Keratinocyte (primary cell): ENCODE results near the gene DEPDC1B. TPM values are rescaled to one million over a fixed set of nuclear protein-coding genes. Genes with fewer than 3 reads are reported as not detected.

Experiments used
- DNase-seq: peaks from one replicate; pipeline ENCODE4 v3.0.0-alpha.2; 2011; ENCODE audit warnings: low read depth, missing footprints, low spot score
- FAIRE-seq: peaks from 2 replicates; lab custom pipeline; 2011; peaks lifted over from hg19 to GRCh38; lab: Jason Lieb, UNC
- H2AFZ ChIP-seq: 2 replicates; pipeline ENCODE4 v1.6.0; 2012; ENCODE audit warnings: low read length, control low read depth, inconsistent platforms; ENCODE audit not compliant: control insufficient read depth
- H3K27ac ChIP-seq: 2 replicates; pipeline ENCODE4 v1.5.1; 2011; ENCODE audit warnings: low read length; ENCODE audit not compliant: control insufficient read depth, insufficient read depth
- H3K27me3 ChIP-seq: 3 replicates; pipeline ENCODE4 v1.6.0; 2011; ENCODE audit warnings: low read length; ENCODE audit not compliant: control insufficient read depth, insufficient read depth; ENCODE audit errors: extremely low read depth
- H3K36me3 ChIP-seq, 2 experiments: 2 replicates in 1 of 2; 3 replicates in 1 of 2; pipeline ENCODE4 v1.5.1; 2011; ENCODE audit warnings: low read length in 2 of 2, mild to moderate bottlenecking in 1 of 2; ENCODE audit not compliant: control insufficient read depth in 2 of 2, insufficient read depth in 2 of 2; ENCODE audit errors: extremely low read depth in 1 of 2
- H3K4me1 ChIP-seq: 3 replicates; pipeline ENCODE4 v1.5.1; 2011; ENCODE audit warnings: low read length; ENCODE audit not compliant: control insufficient read depth, insufficient read depth; ENCODE audit errors: extremely low read depth
- H3K4me2 ChIP-seq: 3 replicates; pipeline ENCODE4 v1.6.0; 2011; ENCODE audit warnings: low read depth, low read length; ENCODE audit not compliant: control insufficient read depth, insufficient read depth; ENCODE audit errors: extremely low read depth
- H3K4me3 ChIP-seq, 3 experiments: fragments of 200-600 bp in 1 of 3; sonication (generic) in 1 of 3; 2 replicates in 2 of 3; 3 replicates in 1 of 3; pipeline ENCODE4 v1.5.1; 2011 to 2016; ENCODE audit warnings: low read length in 3 of 3, mild to moderate bottlenecking in 3 of 3, control low read depth in 2 of 3, inconsistent platforms in 1 of 3, low read depth in 1 of 3, mixed read lengths in 1 of 3, mixed run types in 1 of 3, moderate library complexity in 1 of 3; ENCODE audit not compliant: control insufficient read depth in 2 of 3, insufficient read depth in 2 of 3; ENCODE audit errors: extremely low read depth in 1 of 3
- H3K79me2 ChIP-seq: 2 replicates; pipeline ENCODE4 v1.6.0; 2012; ENCODE audit warnings: low read length; ENCODE audit not compliant: control insufficient read depth, insufficient read depth
- H3K9ac ChIP-seq: 3 replicates; pipeline ENCODE4 v1.6.0; 2011; ENCODE audit warnings: low read length; ENCODE audit not compliant: control insufficient read depth, insufficient read depth; ENCODE audit errors: extremely low read depth
- H3K9me1 ChIP-seq: 3 replicates; pipeline ENCODE4 v1.6.0; 2011; ENCODE audit warnings: low read length; ENCODE audit not compliant: control insufficient read depth, insufficient read depth; ENCODE audit errors: extremely low read depth
- H3K9me3 ChIP-seq: 2 replicates; pipeline ENCODE4 v1.5.1; 2012; ENCODE audit warnings: low read depth, low read length; ENCODE audit not compliant: control insufficient read depth
- H4K20me1 ChIP-seq: 3 replicates; pipeline ENCODE4 v1.6.0; 2011; ENCODE audit warnings: low read length; ENCODE audit not compliant: control insufficient read depth, insufficient read depth; ENCODE audit errors: extremely low read depth
- EZH2 ChIP-seq: IDR thresholded peaks from one replicate; pipeline ENCODE4 v1.6.1; 2012; ENCODE audit warnings: inconsistent platforms, mild to moderate bottlenecking, low read length, moderate library complexity
- dilution Hi-C: fragments of 300-500 bp; cut with MboI; formaldehyde crosslinking; loops from one replicate; pipeline ENCODE4 v1.7.0; 2020; ENCODE audit warnings: low sequenced_read_pairs; ENCODE audit not compliant: extremely low pct_ligation_motif_present
- polyA plus RNA-seq, 5 experiments: library from polyadenylated mRNA; depleted of rRNA in 3 of 5; stranded (reverse) in 3 of 5; stranded (forward) in 1 of 5; unstranded in 1 of 5; fragments of >200 nt; gene quantifications; 1 replicate in 1 of 5; 2 replicates in 3 of 5; 3 replicates in 1 of 5; pipeline versions ENCODE4 v1.2.1 to v1.2.3, GENCODE V29; 2011 to 2012; ENCODE audit warnings: missing spikeins in 2 of 5, low read depth in 1 of 5, low replicate concordance in 1 of 5
- TF ChIP-seq, protein P1 (sequence below), 3 experiments: IDR thresholded peaks in 1 of 3; conservative IDR thresholded peaks in 1 of 3; optimal IDR thresholded peaks in 1 of 3; 2 replicates in 2 of 3; 3 replicates in 1 of 3; pipeline versions ENCODE3 to v1.5.1; 2011; ENCODE audit warnings: low read length in 3 of 3, mild to moderate bottlenecking in 3 of 3, moderate library complexity in 2 of 3, control low read depth in 1 of 3, inconsistent platforms in 1 of 3; ENCODE audit not compliant: insufficient read depth in 2 of 3; ENCODE audit errors: extremely low read depth in 1 of 3

DEPDC1B gene
- polyA plus RNA-seq, 1 donor (not counting 4 experiments of a cell fraction or from before 2014, with no cell fraction given) = 19.5 TPM

DNA sequence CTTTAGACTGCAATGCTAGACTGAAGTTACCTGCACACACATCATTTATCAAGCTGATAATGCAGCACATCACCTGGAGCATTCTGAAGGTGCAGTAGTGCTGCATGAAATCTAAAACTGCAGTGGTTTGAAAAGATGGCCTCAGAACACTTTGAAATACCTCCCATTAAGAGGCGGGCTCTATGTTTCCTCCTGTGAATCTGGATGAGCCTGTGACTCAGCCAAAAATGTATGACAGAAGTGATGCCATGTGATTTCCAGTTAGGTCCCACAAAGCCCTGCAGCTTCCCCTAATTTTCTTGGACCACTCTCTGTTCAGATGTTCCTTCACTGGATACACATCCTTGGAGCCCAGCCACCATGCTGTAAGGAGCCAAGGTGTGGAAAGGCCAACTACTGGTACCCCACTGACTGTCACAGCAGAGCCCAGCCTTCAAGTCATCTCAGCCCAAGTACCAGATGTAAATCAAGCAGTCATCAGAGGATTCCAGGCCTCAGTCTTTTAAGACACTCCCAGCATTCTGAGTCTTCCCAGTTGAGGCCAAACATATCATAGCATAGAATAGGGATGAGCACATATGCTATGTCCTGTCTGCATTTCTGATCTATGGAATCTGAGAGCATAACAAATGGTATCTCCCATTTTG, 27.2 kb upstream of the DEPDC1B start:
- Histone ChIP-seq H3K4me2 (no peak overlapping the region), H3K4me3 (no peak overlapping the region), H3K36me3 (no peaks in the 10 kb centered on the region), H3K27me3 (no peaks in the 10 kb centered on the region), H3K27ac (no peak overlapping the region), H2AFZ (no peak overlapping the region), H4K20me1 (no peaks in the 10 kb centered on the region), H3K9me1 (no peaks in the 10 kb centered on the region), H3K9ac (no peak overlapping the region), H3K9me3 (no peaks in the 10 kb centered on the region), H3K4me1 (no peaks in the 10 kb centered on the region), H3K79me2 (no peaks in the 10 kb centered on the region)
- dilution Hi-C loops = no loop called here
- no peak for TF ChIP-seq EZH2
- TF ChIP-seq, protein P1, sequence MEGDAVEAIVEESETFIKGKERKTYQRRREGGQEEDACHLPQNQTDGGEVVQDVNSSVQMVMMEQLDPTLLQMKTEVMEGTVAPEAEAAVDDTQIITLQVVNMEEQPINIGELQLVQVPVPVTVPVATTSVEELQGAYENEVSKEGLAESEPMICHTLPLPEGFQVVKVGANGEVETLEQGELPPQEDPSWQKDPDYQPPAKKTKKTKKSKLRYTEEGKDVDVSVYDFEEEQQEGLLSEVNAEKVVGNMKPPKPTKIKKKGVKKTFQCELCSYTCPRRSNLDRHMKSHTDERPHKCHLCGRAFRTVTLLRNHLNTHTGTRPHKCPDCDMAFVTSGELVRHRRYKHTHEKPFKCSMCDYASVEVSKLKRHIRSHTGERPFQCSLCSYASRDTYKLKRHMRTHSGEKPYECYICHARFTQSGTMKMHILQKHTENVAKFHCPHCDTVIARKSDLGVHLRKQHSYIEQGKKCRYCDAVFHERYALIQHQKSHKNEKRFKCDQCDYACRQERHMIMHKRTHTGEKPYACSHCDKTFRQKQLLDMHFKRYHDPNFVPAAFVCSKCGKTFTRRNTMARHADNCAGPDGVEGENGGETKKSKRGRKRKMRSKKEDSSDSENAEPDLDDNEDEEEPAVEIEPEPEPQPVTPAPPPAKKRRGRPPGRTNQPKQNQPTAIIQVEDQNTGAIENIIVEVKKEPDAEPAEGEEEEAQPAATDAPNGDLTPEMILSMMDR (optimal IDR thresholded peaks at IDR 0.05 in 1 of 3, IDR thresholded peaks at IDR 0.05 in 1 of 3, conservative IDR thresholded peaks at IDR 0.05 in 1 of 3; ENCODE audit: extremely low read depth in 1 of 3, insufficient read depth in 2 of 3, low read length in 3 of 3) = no peak
- DNase-seq (no peak), FAIRE-seq (no peak)

DNA sequence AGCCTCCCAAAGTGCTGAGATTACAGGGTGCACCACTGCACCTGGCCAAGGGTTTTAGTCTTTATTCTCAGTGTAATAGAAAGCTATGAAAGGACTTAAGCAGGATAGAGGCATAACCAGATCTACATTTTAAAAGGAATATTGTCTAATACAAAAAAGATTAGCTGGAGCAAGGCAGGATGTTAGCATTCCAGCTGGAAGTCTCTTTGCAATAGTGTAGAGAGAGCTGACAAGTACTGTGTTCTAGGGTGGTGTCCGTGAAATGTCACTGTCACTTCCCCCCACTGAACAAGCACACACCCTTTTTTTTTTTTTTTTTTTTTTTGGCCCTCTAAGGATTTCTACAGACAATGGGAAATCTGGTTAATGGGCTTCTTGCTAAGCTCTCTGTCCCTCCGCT, 24.2 kb upstream of the DEPDC1B start:
- dilution Hi-C loops = no loop called here
- no peak for FAIRE-seq
- no peaks in the 10 kb centered on the region for H4K20me1 ChIP-seq
- H3K9ac ChIP-seq = no peak overlapping the region
- H3K79me2 ChIP-seq = no peaks in the 10 kb centered on the region
- no peaks in the 10 kb centered on the region for H3K4me1 ChIP-seq
- H3K9me3 ChIP-seq = no peaks in the 10 kb centered on the region
- no peak overlapping the region for H2AFZ ChIP-seq
- H3K4me2 ChIP-seq = no peak overlapping the region
- TF ChIP-seq, protein P1 (optimal IDR thresholded peaks at IDR 0.05 in 1 of 3, IDR thresholded peaks at IDR 0.05 in 1 of 3, conservative IDR thresholded peaks at IDR 0.05 in 1 of 3; ENCODE audit: extremely low read depth in 1 of 3, insufficient read depth in 2 of 3, low read length in 3 of 3) = no peak
- TF ChIP-seq EZH2 = no peak
- H3K27ac ChIP-seq = no peak overlapping the region
- DNase-seq = no peak
- H3K9me1 ChIP-seq = no peaks in the 10 kb centered on the region
- no peak overlapping the region for H3K4me3 ChIP-seq
- H3K36me3 ChIP-seq = no peaks in the 10 kb centered on the region
- H3K27me3 ChIP-seq = no peaks in the 10 kb centered on the region
